GM18520 (cell line): ENCODE data around the gene PRRX2.
"Not testable (repeated sequence)": the region's sequence is repeated elsewhere in the genome, so short reads cannot be mapped to it uniquely, and the experiment has no call there.

Experiments
- ATAC-seq: cut with Tn5 transposase; IDR thresholded peaks from one replicate; pipeline ENCODE4 v1.9.1; 2021; ENCODE audit not compliant: unreplicated experiment

The PRRX2 gene

DNA sequence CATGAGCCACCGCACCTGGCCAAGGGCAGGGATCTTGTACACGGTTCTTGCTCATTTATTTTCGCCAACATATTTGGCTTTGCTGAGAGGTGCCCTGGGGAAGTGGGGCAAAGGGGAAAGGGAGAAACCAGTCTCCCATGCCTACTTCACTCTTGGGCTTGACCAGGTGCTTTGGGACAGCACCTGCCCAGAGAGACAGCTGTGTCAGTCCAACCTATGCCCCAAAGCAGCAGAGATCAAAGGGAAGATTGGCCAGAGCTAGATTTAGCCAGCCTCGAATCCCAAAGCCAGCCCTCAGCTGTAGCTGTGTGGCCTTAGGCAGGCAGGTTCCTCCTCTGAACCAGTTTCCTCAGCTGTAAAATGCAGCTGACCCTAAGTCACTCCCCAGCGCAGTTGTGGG, 89.7 kb downstream of the PRRX2 start:
- ATAC-seq, result no peak

DNA sequence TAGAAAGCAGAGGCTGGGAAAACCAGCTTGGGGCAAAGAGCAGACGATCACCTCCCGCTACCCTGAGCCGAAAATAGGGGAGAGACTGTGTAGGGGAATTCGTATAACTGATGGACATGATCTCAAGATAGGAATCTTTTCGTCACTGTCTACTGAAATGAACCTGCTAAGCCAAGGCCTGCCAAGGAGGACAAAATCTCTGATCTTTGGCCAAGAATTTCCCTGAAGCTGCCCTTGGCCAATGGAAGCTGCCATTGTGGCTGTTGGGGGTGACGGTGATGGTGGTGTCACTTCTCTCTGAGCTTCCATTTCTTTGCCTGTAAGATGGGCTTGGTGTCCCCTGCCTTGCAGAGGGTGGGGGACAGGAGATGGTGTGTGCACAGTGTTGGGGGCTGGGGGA, 90.7 kb downstream of the PRRX2 start:
- ATAC-seq, result no peak

DNA sequence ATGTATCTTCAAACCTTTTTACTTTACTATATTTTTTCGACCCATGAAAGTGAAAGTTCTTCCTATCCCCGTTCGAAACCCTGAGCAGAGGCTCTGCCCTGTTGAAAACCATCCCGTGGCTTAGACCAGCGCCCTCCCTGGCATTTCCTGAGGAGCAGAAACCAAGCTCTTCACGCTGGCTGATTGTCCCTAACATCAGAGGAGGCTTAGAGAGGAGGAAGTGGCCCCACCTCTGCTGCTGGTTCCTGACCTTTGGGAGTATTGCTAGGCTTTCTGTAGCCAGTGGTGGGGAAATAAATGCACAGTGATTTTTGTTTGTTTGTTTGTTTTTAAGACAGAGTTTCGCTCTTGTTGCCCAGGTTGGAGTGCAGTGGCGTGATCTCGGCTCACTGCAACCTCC, 91.6 kb downstream of the PRRX2 start:
- no peak for ATAC-seq

DNA sequence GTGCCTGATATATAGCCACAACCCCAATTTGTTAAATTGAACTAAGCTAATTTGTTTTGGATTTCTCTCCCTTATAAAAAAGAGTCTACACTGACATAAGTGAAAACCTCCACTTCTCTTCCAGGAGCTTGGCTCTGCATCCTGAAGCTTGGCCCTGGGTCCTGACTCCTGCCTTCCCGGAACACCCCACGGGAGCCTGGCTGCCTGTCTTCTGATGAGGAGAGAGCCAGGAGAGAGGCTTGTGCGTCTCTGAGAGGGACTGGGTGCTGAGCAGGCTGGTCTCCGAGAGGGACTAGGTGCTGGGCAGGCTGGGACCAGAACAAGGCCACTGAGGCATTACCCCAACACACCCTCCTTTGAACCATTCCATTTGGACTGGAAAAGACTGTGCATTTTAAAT, 93.9 kb downstream of the PRRX2 start:
- ATAC-seq, result no peak

DNA sequence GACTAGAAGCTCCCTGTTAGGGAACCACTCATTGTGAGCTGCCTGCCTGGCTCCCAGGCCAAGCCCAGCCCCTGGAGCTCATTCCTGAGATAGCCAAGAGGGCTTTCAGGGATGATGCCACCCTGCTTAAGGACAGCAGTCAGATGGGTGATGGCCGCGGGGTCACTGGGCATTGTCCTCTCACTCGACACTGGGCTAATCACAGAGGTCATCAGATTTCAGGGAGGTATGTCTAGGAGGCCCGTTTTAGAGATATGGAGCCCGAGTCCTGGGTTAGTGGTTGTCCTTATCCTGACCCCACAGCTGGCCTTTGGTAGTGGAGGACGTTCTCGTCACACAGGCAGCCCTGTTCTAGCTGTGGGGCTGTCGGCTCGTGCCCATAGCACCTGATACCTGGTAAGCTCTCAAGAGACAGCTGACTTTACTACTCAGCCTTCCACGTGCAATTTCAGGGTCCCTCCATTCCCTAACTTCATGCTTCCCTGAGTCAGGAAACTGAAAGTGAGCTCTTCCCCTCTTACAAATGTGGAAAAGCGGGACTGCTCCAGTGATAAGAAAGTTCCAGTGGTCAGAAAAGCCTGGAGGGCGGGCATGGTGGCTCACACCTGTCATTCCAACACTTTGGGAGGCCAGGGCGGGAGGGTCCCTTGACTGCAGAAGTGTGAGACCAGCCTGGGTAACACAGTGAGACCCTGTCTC, 94.5 kb downstream of the PRRX2 start:
- no peak for ATAC-seq

DNA sequence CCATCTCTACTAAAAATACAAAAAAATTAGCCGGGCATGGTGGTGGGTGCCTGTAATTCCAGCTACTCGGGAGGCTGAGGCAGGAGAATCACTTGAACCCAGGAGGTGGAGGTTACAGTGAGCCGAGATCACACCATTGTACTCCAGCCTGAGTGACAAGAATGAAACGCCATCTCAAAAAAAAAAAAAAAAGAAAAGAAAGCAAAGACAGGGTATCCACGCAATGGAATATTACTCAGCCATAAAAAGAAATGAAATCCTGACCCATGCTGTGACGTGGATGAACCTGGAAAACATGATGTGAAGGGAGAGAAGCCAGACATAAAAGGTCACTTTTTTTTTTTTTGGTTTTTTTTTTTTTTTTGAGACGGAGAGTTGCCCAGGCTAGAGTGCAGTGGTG, 95.3 kb downstream of the PRRX2 start:
- ATAC-seq, result not testable (repeated sequence)

DNA sequence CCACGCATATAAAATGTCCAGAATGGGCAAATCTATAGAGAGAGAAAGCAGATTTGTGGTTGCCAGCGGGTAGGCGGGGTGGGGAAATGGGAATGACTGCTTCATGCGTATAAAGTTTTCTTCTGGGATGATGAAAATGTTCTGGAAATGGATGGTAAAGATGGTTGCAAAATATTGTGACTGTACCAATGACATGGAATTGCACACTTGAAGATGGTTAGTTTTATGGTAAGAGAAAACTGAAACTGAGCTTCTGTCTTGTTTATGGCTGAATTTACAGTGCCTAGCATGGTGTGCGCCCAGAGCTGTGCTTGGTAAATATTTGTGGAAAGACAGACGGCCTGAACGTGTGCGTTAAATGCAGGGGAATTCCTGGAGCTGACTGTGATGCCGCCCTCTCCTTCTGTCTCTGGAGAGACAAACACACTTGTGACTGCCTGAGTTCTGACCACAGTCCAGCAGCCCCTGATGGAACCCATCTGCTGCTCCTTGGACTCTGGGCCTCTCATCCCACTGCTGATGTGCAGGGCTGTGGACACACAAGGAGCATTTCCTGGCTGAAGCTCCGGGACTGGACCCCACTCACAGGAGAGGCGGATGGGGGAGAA, 96.0 kb downstream of the PRRX2 start:
- no peak for ATAC-seq

DNA sequence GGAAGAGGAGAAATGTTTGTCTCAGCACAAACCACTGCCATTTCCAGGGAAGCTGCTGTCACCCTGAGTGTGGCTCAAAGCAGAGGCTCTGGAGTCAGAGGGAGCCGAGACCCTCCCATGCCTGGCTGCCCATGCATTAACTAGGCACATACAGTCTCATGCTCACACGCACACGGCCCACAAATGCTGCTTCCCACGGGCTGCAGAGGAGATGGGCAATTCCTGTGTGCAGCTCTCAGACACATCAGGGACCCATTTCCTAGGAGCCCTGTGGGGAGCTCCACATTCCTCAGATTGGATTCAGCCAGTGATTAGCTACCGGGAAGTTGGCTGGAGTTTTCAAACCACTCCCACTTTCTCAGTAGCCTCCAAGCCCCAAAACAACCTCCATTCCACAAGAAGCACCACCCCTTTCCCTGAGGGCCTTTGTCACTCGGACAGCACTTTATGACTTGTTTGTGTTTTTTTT, 96.5 kb downstream of the PRRX2 start:
- ATAC-seq, result no peak

DNA sequence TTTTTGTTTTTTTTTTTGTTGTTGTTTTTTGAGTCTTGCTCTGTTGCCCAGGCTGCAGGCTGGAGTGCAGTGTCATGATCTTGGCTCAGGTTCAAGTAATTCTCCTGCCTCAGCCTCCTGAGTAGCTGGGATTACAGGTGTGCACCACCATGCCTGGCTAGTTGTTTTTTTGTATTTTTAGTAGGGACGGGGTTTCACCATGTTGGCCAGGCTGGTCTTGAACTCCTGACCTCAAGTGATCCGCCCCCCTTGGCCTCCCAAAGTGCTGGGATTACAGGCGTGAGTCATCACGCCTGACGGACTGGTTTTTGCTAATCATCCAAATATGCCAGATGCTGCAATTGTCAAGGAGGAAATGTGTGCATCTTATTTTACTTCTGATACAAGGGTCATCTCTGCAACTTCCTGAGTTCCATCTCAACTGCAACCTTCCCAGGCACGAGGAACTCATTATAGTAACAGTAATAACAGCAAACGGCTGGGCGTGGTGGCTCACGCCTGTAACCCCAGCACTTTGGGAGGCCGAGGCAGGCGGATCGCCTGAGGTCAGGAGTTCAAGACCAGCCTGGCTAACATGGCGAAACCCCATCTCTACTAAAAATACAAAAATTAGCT, 97.0 kb downstream of the PRRX2 start:
- not testable (repeated sequence) for ATAC-seq

DNA sequence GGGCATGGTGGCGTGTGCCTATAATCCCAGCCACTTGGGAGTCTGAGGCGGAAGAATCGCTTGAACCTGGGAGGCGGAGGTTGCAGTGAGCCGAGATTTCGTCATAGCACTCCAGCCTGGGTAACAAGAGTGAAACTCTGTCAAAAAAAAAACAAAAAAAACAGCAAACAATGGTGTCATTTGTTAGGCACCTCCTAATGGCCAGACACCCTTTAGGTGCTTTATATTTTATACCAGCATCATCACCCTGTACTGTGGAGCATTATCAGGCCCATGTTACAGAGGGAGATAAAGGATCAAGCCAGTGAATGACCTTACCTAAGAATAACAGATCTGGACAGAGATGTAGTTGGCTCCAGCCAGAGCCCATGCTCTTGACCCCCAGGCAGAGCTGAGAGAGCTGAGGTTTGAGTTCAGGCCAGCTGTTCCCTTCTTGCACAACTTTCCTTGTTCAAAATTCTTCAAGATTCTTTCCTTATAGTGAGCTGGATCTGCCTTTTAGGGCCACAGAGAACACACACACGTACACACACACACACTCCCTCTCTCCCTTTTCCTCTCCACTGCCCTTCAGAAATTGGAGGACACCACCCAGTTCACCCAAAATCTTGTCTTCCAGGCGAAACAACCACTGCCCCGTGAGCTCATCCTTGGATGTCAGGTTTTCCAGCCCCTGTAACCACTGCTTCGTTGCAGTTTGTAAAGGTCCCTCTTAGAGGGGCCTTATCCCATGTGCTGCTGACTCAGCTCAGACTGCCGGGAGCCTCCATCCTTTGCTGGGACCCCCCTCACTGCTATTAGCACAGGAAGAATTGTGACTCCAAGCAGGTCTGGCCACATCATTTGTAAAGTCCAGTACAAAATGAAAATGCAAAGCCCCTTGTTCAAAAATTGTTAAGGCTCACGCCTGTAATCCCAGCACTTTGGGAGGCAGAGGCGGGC, 97.8 kb downstream of the PRRX2 start:
- no peak for ATAC-seq

DNA sequence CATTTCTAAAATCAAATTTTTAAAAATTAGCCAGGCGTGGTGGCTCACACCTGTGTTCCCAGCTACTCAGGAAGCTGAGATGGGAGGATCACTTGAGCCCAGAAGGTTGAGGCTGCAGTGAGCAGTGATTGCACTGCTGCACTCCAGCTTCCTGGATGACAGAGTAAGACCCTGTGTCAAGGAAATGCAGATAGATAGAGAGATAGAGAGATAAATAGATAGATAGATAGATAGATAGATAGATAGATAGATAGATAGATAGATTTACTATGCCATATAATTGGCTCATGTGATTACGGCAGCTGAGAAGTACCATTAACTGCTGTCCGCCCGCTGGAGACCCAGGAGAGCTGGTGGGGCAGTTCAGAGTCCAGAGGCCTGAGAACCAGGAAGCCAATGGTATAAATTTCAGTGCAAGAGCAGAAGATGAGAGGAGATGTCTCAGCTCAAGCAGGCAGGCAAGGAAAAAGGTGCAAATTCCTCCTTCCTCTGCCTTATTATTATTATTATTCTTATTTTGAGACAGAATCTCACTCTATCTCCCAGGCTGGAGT, 100.4 kb downstream of the PRRX2 start:
- no peak for ATAC-seq

DNA sequence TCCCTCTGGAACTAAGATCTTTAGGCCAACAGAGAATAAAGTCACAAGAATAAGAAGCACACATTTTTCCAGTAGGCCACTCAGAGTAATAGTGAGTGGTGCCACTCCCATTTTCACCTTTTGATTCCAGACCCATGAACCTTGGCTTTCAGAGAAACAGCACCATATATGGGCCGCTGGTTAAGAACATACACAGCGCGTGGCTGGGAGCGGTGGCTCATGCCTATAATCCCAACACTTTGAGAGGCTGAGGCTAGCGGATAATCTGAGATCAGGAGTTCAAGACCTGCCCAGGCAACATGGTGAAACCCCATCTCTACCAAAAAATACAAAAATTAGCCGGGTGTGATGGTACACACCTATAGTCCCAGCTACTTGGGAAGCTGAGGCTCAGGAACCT, 103.0 kb downstream of the PRRX2 start:
- no peak for ATAC-seq

DNA sequence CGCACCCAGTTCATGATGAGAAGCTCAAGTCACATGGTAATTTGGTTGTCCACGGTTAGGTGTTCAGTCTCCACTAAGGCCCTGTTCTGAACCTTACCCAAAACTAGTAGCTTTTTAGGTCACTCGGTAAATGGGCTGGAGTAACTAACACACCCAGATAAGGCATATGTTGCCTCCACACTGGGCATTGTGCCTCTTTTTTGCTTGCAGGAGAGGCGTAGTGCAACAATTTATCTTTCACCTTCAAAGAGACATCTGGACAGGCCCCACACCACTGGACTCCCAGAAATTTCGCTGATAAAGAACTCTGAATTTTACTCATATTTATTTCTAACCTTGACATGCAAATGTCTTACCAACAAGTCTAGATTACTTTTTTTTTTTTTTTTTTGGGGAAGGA, 104.2 kb downstream of the PRRX2 start:
- ATAC-seq, result no peak

DNA sequence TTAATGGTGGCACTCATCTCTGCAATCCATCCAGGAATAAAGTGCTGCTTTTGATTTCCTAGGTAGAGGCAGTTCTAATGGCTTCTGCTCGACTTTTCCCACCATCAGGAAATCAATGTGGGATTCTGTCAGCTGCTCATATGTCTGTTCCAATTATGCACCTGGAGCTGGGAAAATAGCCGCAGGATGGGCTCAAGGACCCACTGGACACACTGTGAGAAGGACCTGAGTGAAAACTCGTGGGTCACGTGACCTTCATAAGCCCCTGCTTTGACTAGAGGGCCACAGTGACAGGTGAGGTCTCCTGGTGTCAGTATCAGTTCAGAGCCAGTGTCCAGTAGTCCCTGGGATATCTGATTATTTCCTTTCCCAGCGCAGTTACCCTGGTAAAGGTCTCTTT, 105.3 kb downstream of the PRRX2 start:
- ATAC-seq, result no peak
